Activated CD4-positive, alpha-beta memory T cell treated with anti-CD3 and anti-CD28 coated beads, Interleukin-2, amount 10 ng/mL, durations not matched to agents 7 days and 5 days (primary cell): Measurements from ENCODE around the gene TMEM63C. TPM values are rescaled to one million over a fixed set of nuclear protein-coding genes. Genes with fewer than 3 reads are reported as not detected.

ENCODE experiments used
- CTCF ChIA-PET: fragments of 350-600 bp; sonication (Branson Sonifier 250); formaldehyde crosslinking; loops from one replicate; lab custom pipeline; 2021; ENCODE audit warnings: antibody characterized with exemption, inconsistent platforms; lab: Charles Lee
- POLR2A ChIA-PET: fragments of 350-600 bp; sonication (Branson Sonifier 250); formaldehyde crosslinking; loops from one replicate; lab custom pipeline; 2021; ENCODE audit warnings: antibody characterized with exemption; lab: Charles Lee
- DNase-seq: peaks from one replicate; pipeline ENCODE4 v3.0.0-alpha.2; 2020
- H3K27ac Mint-ChIP-seq: one replicate; pipeline ENCODE4 v1.8.0; 2021; ENCODE audit warnings: mild to moderate bottlenecking, mixed read lengths
- H3K27me3 Mint-ChIP-seq: one replicate; pipeline ENCODE4 v1.8.0; 2021; ENCODE audit warnings: mixed read lengths
- H3K36me3 Mint-ChIP-seq: one replicate; pipeline ENCODE4 v1.8.0; 2021; ENCODE audit warnings: low read depth, mixed read lengths
- H3K4me1 Mint-ChIP-seq: one replicate; pipeline ENCODE4 v1.8.0; 2021; ENCODE audit warnings: mixed read lengths
- H3K4me3 Mint-ChIP-seq: one replicate; pipeline ENCODE4 v1.8.0; 2021; ENCODE audit warnings: mild to moderate bottlenecking, mixed read lengths
- H3K9me3 Mint-ChIP-seq: one replicate; pipeline ENCODE4 v1.8.0; 2021; ENCODE audit warnings: mixed read lengths
- total RNA-seq, 2 experiments: library from RNA; stranded (reverse); gene quantifications; one replicate each; pipeline ENCODE4 v1.2.3, GENCODE V29; 2021

TMEM63C gene
- total RNA-seq, 2 experiments from 2014 or later, result 1.5 to 1.9 TPM

- Mint-ChIP-seq H3K9me3 (no peaks in the 10 kb centered on the region), H3K4me1 (no peaks in the 10 kb centered on the region), H3K27me3 (peaks cover 26% of the 10 kb centered on the region), H3K36me3 (no peaks in the 10 kb centered on the region), H3K27ac (no peak overlapping the region), H3K4me3 (no peak overlapping the region)
- ChIA-PET CTCF (no interaction called here), POLR2A (no interaction called here)
- DNase-seq, result no peak
Measured at GRCh38 chr14:77260199-77260598, 78.6 kb downstream of the TMEM63C start.

- Mint-ChIP-seq H3K9me3 (no peaks in the 10 kb centered on the region), H3K4me1 (no peaks in the 10 kb centered on the region), H3K36me3 (no peaks in the 10 kb centered on the region), H3K27me3 (peaks cover 24% of the 10 kb centered on the region), H3K4me3 (no peak overlapping the region), H3K27ac (no peak overlapping the region)
- DNase-seq, result no peak
- ChIA-PET CTCF (no interaction called here), POLR2A (no interaction called here)
Measured at GRCh38 chr14:77260631-77261030, 79.0 kb downstream of the TMEM63C start.

GRCh38 chr14:77264466-77265186 lies 83.0 kb downstream of the TMEM63C start:
- no peak for DNase-seq
- peaks cover 2% of the 10 kb centered on the region for H3K9me3 Mint-ChIP-seq
- H3K27ac Mint-ChIP-seq, result no peak overlapping the region
- ChIA-PET POLR2A (no interaction called here), CTCF (no interaction called here)
- H3K4me3 Mint-ChIP-seq, result no peak overlapping the region
- H3K4me1 Mint-ChIP-seq, result no peaks in the 10 kb centered on the region
- peaks cover 40% of the 10 kb centered on the region for H3K27me3 Mint-ChIP-seq
- no peaks in the 10 kb centered on the region for H3K36me3 Mint-ChIP-seq

- Mint-ChIP-seq H3K4me1 (peaks cover 1% of the 10 kb centered on the region), H3K4me3 (no peak overlapping the region), H3K9me3 (peaks cover 2% of the 10 kb centered on the region), H3K27me3 (peaks cover 45% of the 10 kb centered on the region), H3K36me3 (no peaks in the 10 kb centered on the region), H3K27ac (no peak overlapping the region)
- DNase-seq, result no peak
- ChIA-PET CTCF (no interaction called here), POLR2A (no interaction called here)
Measured at GRCh38 chr14:77265187-77265515, 83.6 kb downstream of the TMEM63C start.

GRCh38 chr14:77265561-77266335 lies 84.2 kb downstream of the TMEM63C start:
- POLR2A ChIA-PET, result no interaction called here
- H3K4me3 Mint-ChIP-seq, result no peak overlapping the region

GRCh38 chr14:77266336-77266735 lies 84.7 kb downstream of the TMEM63C start:
- POLR2A ChIA-PET, result no interaction called here
- no peak for DNase-seq
- CTCF ChIA-PET, result no interaction called here
- H3K27me3 Mint-ChIP-seq, result peaks cover 46% of the 10 kb centered on the region
- no peak overlapping the region for H3K27ac Mint-ChIP-seq
- H3K4me3 Mint-ChIP-seq, result no peak overlapping the region
- H3K4me1 Mint-ChIP-seq, result peaks cover 1% of the 10 kb centered on the region
- H3K9me3 Mint-ChIP-seq, result peaks cover 2% of the 10 kb centered on the region
- H3K36me3 Mint-ChIP-seq, result no peaks in the 10 kb centered on the region

More at GRCh38 chr14:77265561-77266335, 84.2 kb downstream of the TMEM63C start:
- no peaks in the 10 kb centered on the region for H3K36me3 Mint-ChIP-seq
- peaks cover 47% of the 10 kb centered on the region for H3K27me3 Mint-ChIP-seq
- no peak overlapping the region for H3K27ac Mint-ChIP-seq
- DNase-seq, result no peak
- peaks cover 2% of the 10 kb centered on the region for H3K9me3 Mint-ChIP-seq
- CTCF ChIA-PET, result no interaction called here
- peaks cover 1% of the 10 kb centered on the region for H3K4me1 Mint-ChIP-seq

GRCh38 chr14:77267937-77268699 lies 86.5 kb downstream of the TMEM63C start:
- Mint-ChIP-seq H3K27ac (no peak overlapping the region), H3K4me3 (no peak overlapping the region), H3K4me1 (peaks cover 1% of the 10 kb centered on the region), H3K9me3 (peaks cover 2% of the 10 kb centered on the region), H3K27me3 (peaks cover 51% of the 10 kb centered on the region), H3K36me3 (no peaks in the 10 kb centered on the region)
- ChIA-PET CTCF (interaction anchor here (0.6 to 0.8 kb wide), 2 partner anchors 27 to 48 kb away, joined by 3 to 4 read pairs; no protein-coding TSS in a partner anchor), POLR2A (no interaction called here)
- DNase-seq, result no peak

- POLR2A ChIA-PET, result no interaction called here
- Mint-ChIP-seq H3K4me3 (no peak overlapping the region), H3K4me1 (peaks cover 1% of the 10 kb centered on the region), H3K27ac (no peak overlapping the region), H3K9me3 (peaks cover 2% of the 10 kb centered on the region), H3K36me3 (no peaks in the 10 kb centered on the region), H3K27me3 (peaks cover 42% of the 10 kb centered on the region)
- DNase-seq, result no peak
- CTCF ChIA-PET, result no interaction called here
Measured at GRCh38 chr14:77268989-77269600, 87.5 kb downstream of the TMEM63C start.

GRCh38 chr14:77270361-77271112 lies 88.9 kb downstream of the TMEM63C start:
- Mint-ChIP-seq H3K4me1 (peaks cover 1% of the 10 kb centered on the region), H3K9me3 (peaks cover 2% of the 10 kb centered on the region)
- CTCF ChIA-PET, result no interaction called here

GRCh38 chr14:77271113-77271710 lies 89.6 kb downstream of the TMEM63C start, which contains the start of gene NGB:
Gene NGB (minus strand): TSS chr14:77271206. CDS start chr14:77270937, 269 bp downstream.
- Mint-ChIP-seq H3K9me3 (peaks cover 2% of the 10 kb centered on the region), H3K27ac (no peak within 1 kb of the TSS), H3K4me3 (no peak within 1 kb of the TSS), H3K36me3 (no peaks in the 10 kb centered on the region), H3K4me1 (peaks cover 1% of the 10 kb centered on the region), H3K27me3 (peaks cover 42% of the 10 kb centered on the region)
- ChIA-PET POLR2A (no interaction called here), CTCF (interaction anchor here (0.7 kb wide), 1 partner anchor 24 kb away, joined by 3 read pairs; no protein-coding TSS in a partner anchor)
- DNase-seq, result no peak

More at GRCh38 chr14:77270361-77271112, 88.9 kb downstream of the TMEM63C start:
- Mint-ChIP-seq H3K4me3 (no peak overlapping the region), H3K27me3 (peaks cover 42% of the 10 kb centered on the region), H3K36me3 (no peaks in the 10 kb centered on the region), H3K27ac (no peak overlapping the region)
- POLR2A ChIA-PET, result no interaction called here
- DNase-seq, result no peak

GRCh38 chr14:77272261-77272660 lies 90.7 kb downstream of the TMEM63C start:
- CTCF ChIA-PET, result no interaction called here
- POLR2A ChIA-PET, result no interaction called here
- H3K4me1 Mint-ChIP-seq, result peaks cover 1% of the 10 kb centered on the region
- peaks cover 2% of the 10 kb centered on the region for H3K9me3 Mint-ChIP-seq
- H3K4me3 Mint-ChIP-seq, result no peak overlapping the region
- H3K36me3 Mint-ChIP-seq, result no peaks in the 10 kb centered on the region
- peaks cover 42% of the 10 kb centered on the region for H3K27me3 Mint-ChIP-seq
- H3K27ac Mint-ChIP-seq, result no peak overlapping the region
- no peak for DNase-seq

GRCh38 chr14:77273796-77274195 lies 92.2 kb downstream of the TMEM63C start:
- ChIA-PET POLR2A (no interaction called here), CTCF (interaction anchor here (0.6 kb wide), 1 partner anchor 393 kb away, joined by 5 read pairs; no protein-coding TSS in a partner anchor)
- no peaks in the 10 kb centered on the region for H3K9me3 Mint-ChIP-seq
- H3K27ac Mint-ChIP-seq, result no peak overlapping the region
- H3K36me3 Mint-ChIP-seq, result no peaks in the 10 kb centered on the region
- H3K27me3 Mint-ChIP-seq, result peaks cover 29% of the 10 kb centered on the region
- no peak for DNase-seq
- peaks cover 1% of the 10 kb centered on the region for H3K4me1 Mint-ChIP-seq
- no peak overlapping the region for H3K4me3 Mint-ChIP-seq
